ENCODE data around the gene IMMP1L.
"Not testable (repeated sequence)": the region's sequence is repeated elsewhere in the genome, so short reads cannot be mapped to it uniquely, and the experiment has no call there.

The IMMP1L gene

DNA sequence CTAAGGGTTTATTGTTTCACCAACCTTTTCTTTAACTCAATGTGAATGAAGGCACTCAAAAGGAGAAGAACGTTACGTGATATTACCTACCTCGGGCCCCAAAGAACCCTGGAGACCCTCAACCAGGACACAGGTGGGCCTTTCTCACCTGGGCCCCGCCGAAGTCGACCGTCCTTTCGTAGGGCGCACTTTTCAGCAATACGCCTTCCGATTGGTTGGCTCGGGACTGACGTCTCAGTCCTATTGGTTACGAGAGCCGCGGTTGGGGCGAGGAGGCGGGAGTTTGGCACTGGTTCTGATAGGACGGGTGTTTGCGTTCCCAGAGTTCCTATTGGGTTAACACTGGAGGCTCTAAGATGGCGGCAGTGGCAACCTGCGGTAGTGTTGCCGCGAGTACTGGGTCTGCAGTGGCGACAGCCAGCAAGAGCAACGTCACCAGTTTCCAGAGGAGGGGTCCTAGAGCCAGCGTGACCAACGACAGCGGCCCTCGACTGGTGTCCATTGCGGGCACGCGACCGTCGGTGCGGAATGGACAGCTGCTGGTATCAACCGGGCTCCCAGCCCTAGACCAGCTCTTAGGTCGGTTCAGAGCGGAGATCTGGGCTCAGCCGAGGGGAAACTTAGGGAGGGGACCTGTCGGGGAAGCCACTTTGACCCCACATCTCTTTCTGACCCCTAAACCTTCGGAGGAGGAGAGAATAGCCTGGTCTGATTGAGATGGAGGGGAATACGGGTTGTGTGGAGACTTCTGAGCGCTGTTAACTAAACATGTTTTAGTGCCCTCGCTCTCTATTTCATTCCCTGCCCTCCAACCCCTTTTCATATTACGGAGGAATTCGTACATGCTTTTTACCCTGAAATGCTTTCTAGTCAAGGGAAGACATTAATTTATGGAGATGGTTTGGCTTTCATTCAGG, at the start of gene IMMP1L, which contains the start of gene ELP4:
Gene IMMP1L (minus strand): TSS at position 194 of the 917 bp plus-strand sequence. CDS start 46,346 bp downstream, outside the sequence.
Gene ELP4 (plus strand): TSS at position 339 of the 917 bp plus-strand sequence. CDS start 18 bp downstream, at position 357.
- peak; percentile 98 for FAIRE-seq

- no peak for FAIRE-seq
These were observed 48.6 kb upstream of the IMMP1L start for GRCh38 chr11:31558001-31558400.

GRCh38 chr11:31555938-31556337, 46.5 kb upstream of the IMMP1L start:
- FAIRE-seq, result no peak

- no peak for FAIRE-seq
These were observed 33.4 kb upstream of the IMMP1L start for GRCh38 chr11:31542862-31543261.

- FAIRE-seq, result no peak
These were observed 26.1 kb upstream of the IMMP1L start for GRCh38 chr11:31535479-31535878.

DNA sequence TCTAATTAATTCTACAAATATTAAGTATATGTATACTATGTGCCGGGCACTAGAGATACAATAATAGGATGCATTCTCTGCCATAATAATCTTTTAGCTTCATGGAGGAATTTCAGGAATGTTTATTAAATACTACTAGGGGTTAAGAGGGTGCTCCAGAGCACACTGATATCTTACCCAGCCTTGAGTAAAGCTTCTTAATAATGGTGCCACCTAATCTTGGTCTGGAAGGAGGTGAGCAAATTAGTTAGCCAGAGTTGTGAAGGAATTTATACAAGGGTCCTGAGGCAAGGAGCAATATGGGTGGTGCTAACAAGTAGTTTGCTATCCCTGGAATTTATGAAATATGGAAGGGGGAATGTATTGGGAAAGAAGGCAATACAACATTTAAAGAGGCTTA, 21.9 kb upstream of the IMMP1L start:
- no peak for FAIRE-seq

DNA sequence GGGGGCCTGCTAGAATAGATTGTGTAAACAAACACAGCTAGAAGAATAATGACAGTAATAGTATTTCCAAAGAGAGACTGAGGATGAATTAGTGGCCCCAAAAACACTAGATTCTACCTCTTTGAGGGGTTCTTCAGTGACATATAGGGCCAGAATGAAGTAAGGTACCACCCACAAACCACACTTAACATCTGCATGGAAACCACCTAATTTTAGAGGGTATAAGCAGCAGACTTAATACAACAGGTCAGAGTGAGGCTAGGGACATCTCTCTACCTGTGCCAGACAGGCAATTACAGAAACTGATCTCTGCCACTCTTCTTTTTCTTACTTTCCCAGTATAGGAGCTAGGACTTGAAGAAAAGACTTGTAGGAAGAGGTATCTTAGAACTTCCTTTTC, 20.3 kb upstream of the IMMP1L start:
- no peak for FAIRE-seq

DNA sequence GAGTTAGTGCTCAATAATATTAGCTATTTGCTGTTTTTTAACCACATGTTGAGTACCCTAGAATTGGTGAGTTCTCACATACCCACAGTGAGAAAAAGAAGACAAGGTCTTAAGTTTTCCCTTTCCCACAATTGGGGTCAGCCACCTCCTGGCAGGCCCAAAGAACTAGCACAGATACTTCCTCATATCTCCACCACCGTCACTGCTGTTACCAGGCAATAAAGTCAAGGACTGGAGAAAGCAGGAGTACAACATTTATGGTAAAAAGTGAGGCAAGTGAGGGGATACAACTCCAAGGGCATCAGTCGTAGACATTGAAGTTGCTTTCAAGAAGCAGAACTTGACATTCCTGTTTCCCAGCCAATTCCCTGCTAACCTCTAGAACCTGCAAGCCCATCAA, 19.8 kb upstream of the IMMP1L start:
- no peak for FAIRE-seq

DNA sequence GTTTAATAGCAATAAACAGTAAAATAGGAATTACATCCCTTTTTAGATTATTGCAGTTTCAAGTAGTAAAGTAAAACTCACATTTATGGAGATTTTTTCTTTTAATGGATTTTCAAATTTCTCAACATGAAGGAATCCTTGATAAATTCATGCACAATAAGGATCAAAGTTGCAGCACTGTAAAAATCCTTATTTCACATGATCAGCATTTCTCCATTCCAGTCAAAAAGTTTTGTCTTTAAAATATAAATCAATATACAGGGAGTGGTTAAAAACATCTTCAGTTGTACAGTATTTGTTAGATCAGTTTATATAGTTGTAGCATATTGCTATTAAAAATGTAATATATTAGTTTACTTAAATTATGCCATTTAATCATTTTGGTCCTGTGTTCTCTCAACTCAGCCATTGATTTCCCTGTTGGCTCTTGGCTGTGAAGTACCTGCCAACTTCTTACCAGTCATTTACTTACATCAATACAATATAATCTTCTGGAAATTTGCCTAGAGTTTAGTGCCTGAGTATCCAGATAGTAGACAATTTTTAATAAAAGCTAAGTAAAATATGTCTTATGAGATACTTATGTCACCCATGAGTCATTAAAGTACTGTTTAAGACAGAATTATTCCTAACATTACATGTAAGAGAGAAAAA, 12.2 kb upstream of the IMMP1L start:
- no peak for FAIRE-seq

DNA sequence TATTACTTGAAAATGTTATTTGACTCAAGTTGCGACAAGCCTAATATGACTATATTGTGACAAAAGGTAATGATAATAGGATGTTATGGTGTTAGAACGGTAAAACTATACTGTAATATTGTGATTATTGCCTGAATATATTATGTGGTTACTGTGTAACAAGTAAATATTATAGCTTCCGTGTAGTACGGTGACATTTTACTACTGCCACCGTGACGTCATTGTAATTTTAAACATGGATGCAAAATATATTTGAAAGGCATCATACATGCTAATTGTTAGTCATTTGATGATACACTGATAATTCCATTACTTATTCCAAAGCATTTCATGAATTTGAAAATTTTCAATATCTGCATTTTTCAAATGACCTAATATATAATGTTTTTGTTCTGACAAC, 2.7 kb upstream of the IMMP1L start:
- FAIRE-seq, result no peak

GRCh38 chr11:31509051-31509428, 382 bp downstream of the IMMP1L start:
- no peak for FAIRE-seq

GRCh38 chr11:31500560-31500959, 8.9 kb downstream of the IMMP1L start:
- no peak for FAIRE-seq

GRCh38 chr11:31499576-31500178, 9.7 kb downstream of the IMMP1L start:
- FAIRE-seq, result no peak

DNA sequence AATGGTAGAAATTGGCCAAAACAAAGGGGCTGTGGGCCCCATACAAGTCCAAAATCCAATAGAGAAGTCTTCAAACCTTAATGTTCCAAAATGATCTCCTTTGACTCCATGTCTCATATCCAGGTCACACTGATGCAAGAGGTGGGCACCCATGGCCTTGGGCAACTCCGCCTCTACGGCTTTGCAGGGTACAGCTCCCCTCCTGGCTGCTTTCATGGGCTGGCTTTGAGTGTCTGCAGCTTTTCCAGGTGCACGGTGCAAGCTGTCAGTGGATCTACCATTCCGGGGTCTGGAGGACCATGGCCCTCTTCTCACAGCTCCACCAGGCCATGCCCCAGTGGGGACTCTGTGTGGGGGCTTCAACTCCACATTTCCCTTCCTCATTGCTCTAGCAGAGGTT, 15.7 kb downstream of the IMMP1L start:
- not testable (repeated sequence) for FAIRE-seq

GRCh38 chr11:31493235-31493634, 16.2 kb downstream of the IMMP1L start:
- no peak for FAIRE-seq

GRCh38 chr11:31492320-31492913, 17.0 kb downstream of the IMMP1L start:
- FAIRE-seq, result no peak

DNA sequence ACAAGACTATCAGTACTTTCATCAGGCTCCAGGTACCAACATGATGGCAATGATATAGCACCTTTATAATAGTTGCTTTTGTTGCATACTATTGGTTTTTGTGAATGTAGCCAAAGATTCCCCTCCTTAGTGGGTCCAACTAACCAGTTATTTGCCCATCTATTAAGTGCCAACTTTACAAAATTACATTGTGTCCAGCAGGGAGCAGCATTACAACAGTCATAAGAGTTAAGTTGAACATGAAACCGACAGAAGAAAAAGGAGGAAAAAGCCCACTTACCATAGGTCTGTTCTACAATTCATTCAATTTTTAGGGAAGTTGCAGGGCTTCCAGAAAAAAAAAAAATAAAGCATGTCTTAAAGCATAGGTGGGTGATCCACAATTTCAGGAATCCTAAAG, 21.6 kb downstream of the IMMP1L start:
- peak; percentile 88 for FAIRE-seq

GRCh38 chr11:31484497-31484896, 24.9 kb downstream of the IMMP1L start:
- no peak for FAIRE-seq

GRCh38 chr11:31480930-31481329, 28.5 kb downstream of the IMMP1L start:
- no peak for FAIRE-seq

DNA sequence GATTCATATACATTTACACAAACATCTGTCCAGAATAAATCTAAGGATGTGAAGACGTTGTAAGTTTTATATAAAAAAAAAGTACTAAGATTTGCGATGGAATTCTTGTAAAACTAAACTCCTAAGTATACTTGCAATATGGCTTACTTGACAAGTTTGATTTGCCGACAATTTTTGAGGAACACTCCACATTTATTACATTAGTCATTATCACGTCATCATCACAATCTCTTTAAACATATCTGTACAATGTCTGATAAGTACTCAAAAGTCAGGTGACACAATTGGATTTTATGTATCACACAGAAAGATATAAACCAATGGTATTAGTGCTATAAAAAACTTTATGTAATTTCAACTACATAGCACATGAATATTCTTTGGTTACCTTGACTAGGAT, 30.4 kb downstream of the IMMP1L start:
- no peak for FAIRE-seq

- FAIRE-seq, result no peak
These were observed 31.2 kb downstream of the IMMP1L start for GRCh38 chr11:31478223-31478590.

DNA sequence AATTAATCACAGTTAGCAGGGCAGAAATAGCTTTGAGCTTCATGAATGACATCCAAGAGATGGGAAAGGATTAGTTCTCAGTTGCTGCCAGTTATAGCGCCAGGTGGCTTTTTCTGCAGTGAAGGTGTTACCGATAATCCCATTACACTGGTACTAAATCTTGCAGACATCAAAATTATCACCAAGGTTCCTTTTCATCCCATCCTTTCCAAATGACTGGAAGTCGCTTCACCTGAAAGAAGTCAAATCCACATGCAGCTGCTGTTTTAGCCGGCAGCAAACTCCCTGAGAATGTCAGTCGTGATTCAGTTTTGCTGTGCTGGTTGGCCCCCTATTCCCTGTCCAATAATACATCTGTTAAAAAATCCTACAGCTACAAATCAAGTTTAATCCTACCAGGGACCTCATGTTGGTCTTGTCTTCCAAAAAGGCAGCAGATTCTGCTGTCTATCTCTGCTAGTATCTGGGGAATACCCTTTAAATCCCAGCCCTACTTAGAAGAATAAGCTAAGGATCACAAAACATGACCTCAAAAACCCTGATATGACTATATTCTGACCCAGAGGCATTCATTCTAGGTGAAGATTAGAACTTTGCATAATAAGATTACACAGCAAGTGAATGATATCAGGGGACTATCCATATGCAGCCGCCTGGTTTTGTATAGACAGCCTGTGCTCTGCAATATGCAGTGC, 31.7 kb downstream of the IMMP1L start:
- no peak for FAIRE-seq

DNA sequence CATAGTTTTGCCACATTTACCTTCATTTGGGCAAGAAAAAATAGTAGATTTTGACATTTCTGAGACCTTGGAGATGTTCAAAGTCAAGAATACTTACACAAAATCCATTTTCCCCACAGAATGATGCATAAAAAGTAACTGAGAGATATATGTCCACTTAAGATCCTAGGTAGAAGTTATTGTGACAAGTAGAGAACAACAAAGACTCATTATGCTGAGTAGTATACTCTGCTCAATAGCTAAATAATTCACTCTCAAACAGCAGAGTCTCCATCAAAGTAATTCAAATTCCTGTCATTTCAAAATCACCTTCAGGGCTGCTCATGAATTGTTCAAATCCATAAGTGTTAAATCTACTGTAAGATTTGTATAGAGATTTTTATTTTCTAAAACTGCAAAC, 35.3 kb downstream of the IMMP1L start:
- no peak for FAIRE-seq

All from G401.6 (cell line).